ENCODE results near the gene UBE2D1. TPM values are rescaled to one million over a fixed set of nuclear protein-coding genes. Genes with fewer than 3 reads are reported as not detected.

The UBE2D1 gene
- total and polyA plus RNA-seq, 2 of the 8 experiments (the other 6 are each of a cell fraction or from before 2014, with no cell fraction given) = 21.2 to 33.5 TPM

DNA sequence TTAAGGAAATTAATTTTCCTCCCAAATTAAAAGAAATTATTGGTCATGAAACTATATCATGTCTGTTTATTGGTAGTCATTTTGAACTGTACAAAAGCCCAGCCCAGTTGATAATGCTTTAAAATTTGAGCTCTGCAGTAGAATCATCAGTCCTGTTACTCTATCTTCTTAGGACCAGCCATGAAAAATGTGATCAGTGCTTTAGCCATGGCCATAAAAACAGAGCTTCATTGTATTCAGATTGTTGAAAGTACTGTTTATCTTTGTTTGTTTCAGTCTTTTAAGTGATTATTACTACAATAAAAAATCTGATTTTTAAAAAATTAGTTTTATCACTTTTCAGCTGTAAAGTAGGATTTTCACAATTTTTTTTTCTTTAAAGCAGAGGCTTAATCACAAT lies 36.7 kb downstream of the UBE2D1 start:
- no peak overlapping the region for H3K18ac ChIP-seq (ENCODE audit: extremely low read depth, low read length)
- no peaks in the 10 kb centered on the region for H3K23me2 ChIP-seq (ENCODE audit: low read depth, low read length)
- no peaks in the 10 kb centered on the region; a peak in 1 of 4 replicates for H3K79me2 ChIP-seq (ENCODE audit: control insufficient read depth in 1 of 2, insufficient read depth in 2 of 2, low read length in 2 of 2)
- H3K79me1 ChIP-seq (ENCODE audit: low read depth, low read length) = no peaks in the 10 kb centered on the region
- no peak overlapping the region for H3K4me3 ChIP-seq (ENCODE audit: extremely low read depth in 1 of 4, insufficient read depth in 2 of 4, low read depth in 3 of 4, low read length in 4 of 4)
- ChIA-PET POLR2A (ENCODE audit: partially characterized antibody) (interaction anchor here (0.6 kb wide), 1 partner anchor 36 kb away, joined by 3 read pairs; no protein-coding TSS in a partner anchor), CTCF (ENCODE audit: partially characterized antibody) (no interaction called here)
- H2BK15ac ChIP-seq (ENCODE audit: low read length) = no peak overlapping the region
- no peak overlapping the region for H3K23ac ChIP-seq (ENCODE audit: insufficient read length)
- H3K36me3 ChIP-seq (ENCODE audit: control insufficient read depth in 2 of 4, insufficient read depth in 4 of 4, low read length in 3 of 4) = no peaks in the 10 kb centered on the region; a peak in 1 of 8 replicates
- H3K27ac ChIP-seq (ENCODE audit: low read depth, low read length) = no peak overlapping the region
- no peak for DNase-seq (ENCODE audit: low read depth in 1 of 2, low spot score in 2 of 2)
- no peak overlapping the region for H4K5ac ChIP-seq (ENCODE audit: insufficient read length, low read depth, low read length)
- no peak overlapping the region for H2BK120ac ChIP-seq (replicated peaks; ENCODE audit: low read depth, low read length)
- H3K27me3 ChIP-seq (replicated peaks in 1 of 4; ENCODE audit: control insufficient read depth in 3 of 4, extremely low read depth in 1 of 4, insufficient read depth in 3 of 4, low read length in 3 of 4) = no peaks in the 10 kb centered on the region
- H3K9me3 ChIP-seq (ENCODE audit: insufficient read depth in 2 of 2, low read depth in 1 of 2, low read length in 1 of 2) = no peaks in the 10 kb centered on the region
- no peaks in the 10 kb centered on the region for H3K4me1 ChIP-seq (replicated peaks in 1 of 4; ENCODE audit: control insufficient read depth in 3 of 4, insufficient read depth in 4 of 4, low read length in 3 of 4)
- no peaks in the 10 kb centered on the region for H4K20me1 ChIP-seq (replicated peaks in 1 of 2; ENCODE audit: control insufficient read depth in 1 of 2, insufficient read depth in 2 of 2, low read length in 2 of 2)
- H4K8ac ChIP-seq (ENCODE audit: extremely low read depth, insufficient read depth, low read length) = no peak overlapping the region
- no peak overlapping the region for H2BK12ac ChIP-seq (ENCODE audit: low read depth, low read length)
- no peak overlapping the region for H3K9ac ChIP-seq (replicated peaks in 1 of 4; ENCODE audit: extremely low read depth in 1 of 4, low read depth in 3 of 4, low read length in 3 of 4)
- no peak overlapping the region for H2BK20ac ChIP-seq (ENCODE audit: low read length)
- no peak overlapping the region for H3K4ac ChIP-seq (replicated peaks; ENCODE audit: insufficient read length, low read depth, low read length)
- no peak overlapping the region for H2AFZ ChIP-seq (ENCODE audit: low read length)
- no peak for FAIRE-seq
- no peak overlapping the region for H3K56ac ChIP-seq (replicated peaks; ENCODE audit: insufficient read length, low read depth, low read length)
- no peak overlapping the region for H3K14ac ChIP-seq (ENCODE audit: insufficient read length)
- TF ChIP-seq SIRT6 (IDR thresholded peaks at IDR 0.05; ENCODE audit: low read length) (no peak), TAF1 (IDR thresholded peaks at IDR 0.05; ENCODE audit: low read depth, low read length) (no peak)
- no peak overlapping the region for H4K91ac ChIP-seq (replicated peaks; ENCODE audit: insufficient read length, low read length)
- H3K4me2 ChIP-seq (ENCODE audit: insufficient read depth in 1 of 2, low read depth in 2 of 2, low read length in 2 of 2) = no peak overlapping the region
- H2BK5ac ChIP-seq (ENCODE audit: low read depth, low read length) = no peak overlapping the region
- no peak overlapping the region for H2AK5ac ChIP-seq (ENCODE audit: low read depth, low read length)

All from H1 (cell line).